ENCODE measurements around the gene TNK2.

DNA sequence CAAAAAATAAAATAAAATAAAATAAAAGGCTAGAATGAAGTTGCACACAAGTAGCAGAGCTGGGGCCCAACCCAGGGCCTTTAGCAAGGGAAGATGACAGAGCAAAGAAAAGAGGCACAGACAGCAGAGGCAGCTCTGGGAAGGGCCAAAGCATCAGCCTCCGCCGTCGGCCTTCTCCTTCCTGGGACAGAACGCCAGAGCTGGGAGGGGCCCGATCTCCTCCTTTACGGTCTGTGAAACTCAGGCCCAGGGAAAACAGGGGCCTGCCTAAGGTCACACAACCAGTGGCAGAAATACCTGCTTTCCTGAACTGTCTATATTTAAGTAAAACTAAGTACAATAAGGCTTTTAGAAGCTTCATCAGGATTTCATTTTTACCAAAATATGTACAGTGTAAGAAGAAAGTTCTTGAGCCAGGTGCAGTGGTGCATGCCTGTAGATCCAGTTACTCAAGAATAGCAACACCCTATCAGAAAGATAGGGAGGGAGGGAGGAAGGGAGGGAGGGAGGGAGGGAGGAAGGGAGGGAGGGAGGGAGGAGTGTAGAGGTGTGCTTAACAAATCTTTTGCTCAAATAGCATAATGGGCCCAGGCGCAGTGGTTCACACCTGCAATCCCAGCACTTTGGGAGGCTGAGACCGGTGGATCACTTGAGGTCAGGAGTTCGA is 53.6 kb downstream of the TNK2 start:
- TF ChIP-seq, protein P1, sequence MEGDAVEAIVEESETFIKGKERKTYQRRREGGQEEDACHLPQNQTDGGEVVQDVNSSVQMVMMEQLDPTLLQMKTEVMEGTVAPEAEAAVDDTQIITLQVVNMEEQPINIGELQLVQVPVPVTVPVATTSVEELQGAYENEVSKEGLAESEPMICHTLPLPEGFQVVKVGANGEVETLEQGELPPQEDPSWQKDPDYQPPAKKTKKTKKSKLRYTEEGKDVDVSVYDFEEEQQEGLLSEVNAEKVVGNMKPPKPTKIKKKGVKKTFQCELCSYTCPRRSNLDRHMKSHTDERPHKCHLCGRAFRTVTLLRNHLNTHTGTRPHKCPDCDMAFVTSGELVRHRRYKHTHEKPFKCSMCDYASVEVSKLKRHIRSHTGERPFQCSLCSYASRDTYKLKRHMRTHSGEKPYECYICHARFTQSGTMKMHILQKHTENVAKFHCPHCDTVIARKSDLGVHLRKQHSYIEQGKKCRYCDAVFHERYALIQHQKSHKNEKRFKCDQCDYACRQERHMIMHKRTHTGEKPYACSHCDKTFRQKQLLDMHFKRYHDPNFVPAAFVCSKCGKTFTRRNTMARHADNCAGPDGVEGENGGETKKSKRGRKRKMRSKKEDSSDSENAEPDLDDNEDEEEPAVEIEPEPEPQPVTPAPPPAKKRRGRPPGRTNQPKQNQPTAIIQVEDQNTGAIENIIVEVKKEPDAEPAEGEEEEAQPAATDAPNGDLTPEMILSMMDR (conservative IDR thresholded peaks at IDR 0.05; ENCODE audit: low read depth, low read length), result no peak
- TF ChIP-seq EZH2 (IDR thresholded peaks at IDR 0.05; ENCODE audit: borderline replicate concordance, low read depth, low read length, poor library complexity, severe bottlenecking), result no peak

Measured in A673 (cell line).